SK-N-MC (cell line): Measurements from ENCODE around the gene MTG1.

ENCODE experiments used
- FOXP2 ChIP-seq: optimal IDR thresholded peaks from 2 replicates; pipeline ENCODE3; 2011; ENCODE audit warnings: mild to moderate bottlenecking, moderate library complexity; ENCODE audit not compliant: insufficient read depth; ENCODE audit errors: extremely low read length, control extremely low read depth
- POLR2AphosphoS5 ChIP-seq: IDR thresholded peaks from 2 replicates; pipeline ENCODE4 v1.6.1; 2012; ENCODE audit warnings: mild to moderate bottlenecking, low read depth, low read length, borderline replicate concordance

DNA sequence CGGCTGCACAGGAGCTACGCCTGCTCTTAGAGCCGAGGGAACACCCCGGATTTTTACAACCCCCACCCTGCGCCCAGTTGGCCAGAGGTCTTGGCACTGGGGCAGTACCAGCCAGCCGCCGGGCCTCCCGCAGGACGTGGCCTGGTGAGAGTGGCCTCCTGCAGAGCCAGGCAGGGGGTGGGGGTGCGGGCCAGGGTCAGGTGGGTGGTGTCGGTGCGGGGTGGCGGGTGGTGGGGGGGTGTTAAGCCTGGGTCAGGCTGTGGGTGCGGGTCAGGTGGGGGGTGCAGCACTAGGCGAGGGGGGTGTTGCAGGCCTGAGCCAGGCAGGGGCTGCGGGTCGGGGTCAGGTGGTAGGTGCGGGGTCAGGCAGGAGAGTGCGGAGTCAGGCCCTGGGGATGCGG lies 21.4 kb upstream of the MTG1 start:
- TF ChIP-seq POLR2AphosphoS5 (no peak), FOXP2 (no peak)
